Neural progenitor cell (in vitro differentiated cells): ENCODE results near the gene EPHA2. TPM values are rescaled to one million over a fixed set of nuclear protein-coding genes. Genes with fewer than 3 reads are reported as not detected.
A peak's percentile ranks its signal among the peaks of the same experiment; 100 is the strongest.

Source experiments
- DNase-seq: peaks from one replicate; pipeline ENCODE4 v3.0.0-alpha.2; 2016; ENCODE audit warnings: low spot score
- H2AFZ ChIP-seq: fragments of 200-600 bp; sonication (generic); replicated peaks from 2 replicates; pipeline ENCODE4 v1.6.1; 2016; ENCODE audit warnings: antibody characterized with exemption
- H3F3A ChIP-seq: fragments of 200-600 bp; sonication (generic); 2 replicates; pipeline ENCODE4 v1.6.1; 2016; ENCODE audit warnings: antibody characterized with exemption, low read depth
- H3K27ac ChIP-seq: fragments of 200-600 bp; sonication (generic); 2 replicates; pipeline ENCODE4 v1.5.1; 2016; ENCODE audit warnings: mild to moderate bottlenecking
- H3K27me3 ChIP-seq: fragments of 200-600 bp; sonication (generic); 2 replicates; pipeline ENCODE4 v1.6.1; 2016; ENCODE audit warnings: mild to moderate bottlenecking, moderate library complexity
- H3K36me3 ChIP-seq: fragments of 200-600 bp; sonication (generic); 2 replicates; pipeline ENCODE4 v1.5.1; 2016
- H3K4me1 ChIP-seq: fragments of 200-600 bp; sonication (generic); 2 replicates; pipeline ENCODE4 v1.6.1; 2016; ENCODE audit warnings: mixed run types
- H3K4me2 ChIP-seq: fragments of 200-600 bp; sonication (generic); 2 replicates; pipeline ENCODE4 v1.6.1; 2016
- H3K4me3 ChIP-seq: fragments of 200-600 bp; sonication (generic); 2 replicates; pipeline ENCODE4 v1.5.1; 2016
- H3K79me2 ChIP-seq: fragments of 200-600 bp; sonication (generic); 2 replicates; pipeline ENCODE4 v1.6.1; 2016; ENCODE audit warnings: low read depth
- H3K9ac ChIP-seq: fragments of 200-600 bp; sonication (generic); 2 replicates; pipeline ENCODE4 v1.6.1; 2016
- H3K9me3 ChIP-seq: fragments of 200-600 bp; sonication (generic); 2 replicates; pipeline ENCODE4 v1.5.1; 2016; ENCODE audit warnings: low read depth
- H4K20me1 ChIP-seq: fragments of 200-600 bp; sonication (generic); 2 replicates; pipeline ENCODE4 v1.6.1; 2016; ENCODE audit warnings: low read depth
- H3K27ac Mint-ChIP-seq: 3 replicates; pipeline ENCODE4 v1.8.0; 2021; ENCODE audit warnings: mixed read lengths
- H3K27me3 Mint-ChIP-seq: 2 replicates; pipeline ENCODE4 v1.8.0; 2022; ENCODE audit warnings: low read depth, mild to moderate bottlenecking, inconsistent platforms, moderate library complexity, mixed read lengths; ENCODE audit not compliant: insufficient read depth
- H3K36me3 Mint-ChIP-seq: 3 replicates; pipeline ENCODE4 v1.8.0; 2021; ENCODE audit warnings: mixed read lengths
- H3K4me1 Mint-ChIP-seq: 3 replicates; pipeline ENCODE4 v1.8.0; 2021; ENCODE audit warnings: mixed read lengths
- H3K4me3 Mint-ChIP-seq: 3 replicates; pipeline ENCODE4 v1.8.0; 2021; ENCODE audit warnings: mild to moderate bottlenecking, moderate library complexity, mixed read lengths
- H3K9me3 Mint-ChIP-seq: 3 replicates; pipeline ENCODE4 v1.8.0; 2020; ENCODE audit warnings: mixed read lengths
- CTCF ChIP-seq: fragments of 200-600 bp; sonication (generic); IDR thresholded peaks from 2 replicates; pipeline ENCODE4 v1.5.1; 2017; ENCODE audit warnings: antibody characterized with exemption, mild to moderate bottlenecking
- EZH2 ChIP-seq: fragments of 200-600 bp; sonication (generic); IDR thresholded peaks from 2 replicates; pipeline ENCODE4 v1.6.1; 2017; ENCODE audit warnings: antibody characterized with exemption, mild to moderate bottlenecking, moderate library complexity
- EZH2phosphoT487 ChIP-seq: fragments of 200-600 bp; sonication (generic); IDR thresholded peaks from 2 replicates; pipeline ENCODE4 v1.6.1; 2017; ENCODE audit warnings: antibody characterized with exemption
- total RNA-seq: library from RNA; depleted of rRNA; stranded (reverse); fragments of >200 nt; gene quantifications from 2 replicates; pipeline ENCODE4 v1.2.3, GENCODE V29; 2015; ENCODE audit warnings: low replicate concordance

EPHA2 gene
- total RNA-seq, 1 donor from 2014 or later, result 14.9 TPM

GRCh38 chr1:16122350-16122881 lies 33.5 kb downstream of the EPHA2 start:
- TF ChIP-seq CTCF (no peak), EZH2 (no peak), EZH2phosphoT487 (no peak)
- H3K36me3 ChIP-seq, result no peaks in the 10 kb centered on the region
- peaks cover 4% of the 10 kb centered on the region for H4K20me1 ChIP-seq
- Mint-ChIP-seq H3K4me3 (no peak overlapping the region), H3K27ac (peak overlapping the region; percentile 90), H3K4me1 (peaks cover 55% of the 10 kb centered on the region), H3K27me3 (peaks cover 12% of the 10 kb centered on the region), H3K9me3 (no peaks in the 10 kb centered on the region), H3K36me3 (peaks cover 16% of the 10 kb centered on the region)
- H2AFZ ChIP-seq, result no peak overlapping the region
- no peak overlapping the region for H3K9ac ChIP-seq
- H3K9me3 ChIP-seq, result no peaks in the 10 kb centered on the region
- peaks cover 18% of the 10 kb centered on the region for H3F3A ChIP-seq
- no peak overlapping the region for H3K4me3 ChIP-seq
- H3K4me1 ChIP-seq, result peaks cover 30% of the 10 kb centered on the region
- H3K27me3 ChIP-seq, result no peaks in the 10 kb centered on the region
- H3K27ac ChIP-seq, result peak overlapping the region; percentile 58
- H3K4me2 ChIP-seq, result no peak overlapping the region
- no peaks in the 10 kb centered on the region for H3K79me2 ChIP-seq
- DNase-seq, result no peak

- H3K36me3 ChIP-seq, result no peaks in the 10 kb centered on the region
- peaks cover 44% of the 10 kb centered on the region for H3K4me1 ChIP-seq
- peaks cover 12% of the 10 kb centered on the region for H3K27me3 Mint-ChIP-seq
- H3K4me2 ChIP-seq, result no peak overlapping the region
- H3K27me3 ChIP-seq, result no peaks in the 10 kb centered on the region
- H4K20me1 ChIP-seq, result peaks cover 4% of the 10 kb centered on the region
- H3K27ac ChIP-seq, result no peak overlapping the region
- H3K4me3 ChIP-seq, result no peak overlapping the region
- TF ChIP-seq EZH2, result no peak
- no peak for TF ChIP-seq EZH2phosphoT487
- TF ChIP-seq CTCF, result no peak
- H3K4me3 Mint-ChIP-seq, result no peak overlapping the region
- no peaks in the 10 kb centered on the region for H3K9me3 Mint-ChIP-seq
- peaks cover 32% of the 10 kb centered on the region for H3F3A ChIP-seq
- H3K9ac ChIP-seq, result no peak overlapping the region
- peaks cover 11% of the 10 kb centered on the region for H3K36me3 Mint-ChIP-seq
- H3K9me3 ChIP-seq, result no peaks in the 10 kb centered on the region
- no peak overlapping the region for H2AFZ ChIP-seq
- H3K27ac Mint-ChIP-seq, result no peak overlapping the region
- H3K4me1 Mint-ChIP-seq, result peaks cover 69% of the 10 kb centered on the region
- DNase-seq, result no peak
- H3K79me2 ChIP-seq, result no peaks in the 10 kb centered on the region
Measured at GRCh38 chr1:16120940-16121410, 34.9 kb downstream of the EPHA2 start.

- Mint-ChIP-seq H3K4me1 (peaks cover 73% of the 10 kb centered on the region), H3K4me3 (no peak overlapping the region), H3K27me3 (peaks cover 12% of the 10 kb centered on the region), H3K27ac (no peak overlapping the region), H3K36me3 (peaks cover 7% of the 10 kb centered on the region), H3K9me3 (no peaks in the 10 kb centered on the region)
- H3F3A ChIP-seq, result peaks cover 36% of the 10 kb centered on the region
- H3K79me2 ChIP-seq, result no peaks in the 10 kb centered on the region
- no peaks in the 10 kb centered on the region for H3K9me3 ChIP-seq
- H4K20me1 ChIP-seq, result peaks cover 4% of the 10 kb centered on the region
- H3K9ac ChIP-seq, result no peak overlapping the region
- no peak for DNase-seq
- no peak overlapping the region for H3K4me2 ChIP-seq
- no peak overlapping the region for H2AFZ ChIP-seq
- no peak overlapping the region for H3K27ac ChIP-seq
- TF ChIP-seq EZH2, result no peak
- no peak for TF ChIP-seq CTCF
- no peak for TF ChIP-seq EZH2phosphoT487
- H3K36me3 ChIP-seq, result no peaks in the 10 kb centered on the region
- peaks cover 47% of the 10 kb centered on the region for H3K4me1 ChIP-seq
- no peak overlapping the region for H3K4me3 ChIP-seq
- no peaks in the 10 kb centered on the region for H3K27me3 ChIP-seq
Measured at GRCh38 chr1:16120407-16120806, 35.5 kb downstream of the EPHA2 start.
